Mesothelial cell of epicardium (in vitro differentiated cells): ENCODE results near the gene ADGRF5. TPM values are rescaled to one million over a fixed set of nuclear protein-coding genes. Genes with fewer than 3 reads are reported as not detected.

Source experiments
- DNase-seq, 2 experiments: peaks; one replicate each; pipeline ENCODE4 v3.0.0; 2021; ENCODE audit warnings: low spot score in 2 of 2; ENCODE audit not compliant: unreplicated experiment in 2 of 2
- H3K27ac Mint-ChIP-seq: 2 replicates; pipeline ENCODE4 v1.8.0; 2021; ENCODE audit warnings: mixed read lengths
- H3K27me3 Mint-ChIP-seq: 2 replicates; pipeline ENCODE4 v1.8.0; 2021; ENCODE audit warnings: low read depth, mixed read lengths
- H3K36me3 Mint-ChIP-seq: 2 replicates; pipeline ENCODE4 v1.8.0; 2021; ENCODE audit warnings: mixed read lengths
- H3K4me1 Mint-ChIP-seq: 2 replicates; pipeline ENCODE4 v1.8.0; 2021; ENCODE audit warnings: mixed read lengths
- H3K4me3 Mint-ChIP-seq: 2 replicates; pipeline ENCODE4 v1.8.0; 2021; ENCODE audit warnings: mild to moderate bottlenecking, moderate library complexity, mixed read lengths
- H3K9me3 Mint-ChIP-seq: 2 replicates; pipeline ENCODE4 v1.8.0; 2021; ENCODE audit warnings: mixed read lengths
- total RNA-seq: library from RNA; stranded (reverse); gene quantifications from 3 replicates; pipeline ENCODE4 v1.2.1, GENCODE V29; 2021
- TF ChIP-seq, protein P1 (sequence below): fragments of 200-600 bp; sonication (generic); IDR thresholded peaks from one replicate; pipeline ENCODE4 v1.5.0; 2021; ENCODE audit warnings: antibody characterized with exemption; ENCODE audit not compliant: unreplicated experiment

ADGRF5 gene
- total RNA-seq, 1 donor from 2014 or later = 0.16 TPM

GRCh38 chr6:46937642-46938041, 15.9 kb upstream of the ADGRF5 start:
- Mint-ChIP-seq H3K27ac (no peak overlapping the region), H3K4me3 (no peak overlapping the region), H3K36me3 (no peaks in the 10 kb centered on the region), H3K4me1 (peaks cover 8% of the 10 kb centered on the region), H3K9me3 (no peaks in the 10 kb centered on the region), H3K27me3 (no peaks in the 10 kb centered on the region)
- TF ChIP-seq, protein P1, sequence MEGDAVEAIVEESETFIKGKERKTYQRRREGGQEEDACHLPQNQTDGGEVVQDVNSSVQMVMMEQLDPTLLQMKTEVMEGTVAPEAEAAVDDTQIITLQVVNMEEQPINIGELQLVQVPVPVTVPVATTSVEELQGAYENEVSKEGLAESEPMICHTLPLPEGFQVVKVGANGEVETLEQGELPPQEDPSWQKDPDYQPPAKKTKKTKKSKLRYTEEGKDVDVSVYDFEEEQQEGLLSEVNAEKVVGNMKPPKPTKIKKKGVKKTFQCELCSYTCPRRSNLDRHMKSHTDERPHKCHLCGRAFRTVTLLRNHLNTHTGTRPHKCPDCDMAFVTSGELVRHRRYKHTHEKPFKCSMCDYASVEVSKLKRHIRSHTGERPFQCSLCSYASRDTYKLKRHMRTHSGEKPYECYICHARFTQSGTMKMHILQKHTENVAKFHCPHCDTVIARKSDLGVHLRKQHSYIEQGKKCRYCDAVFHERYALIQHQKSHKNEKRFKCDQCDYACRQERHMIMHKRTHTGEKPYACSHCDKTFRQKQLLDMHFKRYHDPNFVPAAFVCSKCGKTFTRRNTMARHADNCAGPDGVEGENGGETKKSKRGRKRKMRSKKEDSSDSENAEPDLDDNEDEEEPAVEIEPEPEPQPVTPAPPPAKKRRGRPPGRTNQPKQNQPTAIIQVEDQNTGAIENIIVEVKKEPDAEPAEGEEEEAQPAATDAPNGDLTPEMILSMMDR = no peak
- no peak for DNase-seq

GRCh38 chr6:46935687-46936086, 13.9 kb upstream of the ADGRF5 start:
- no peaks in the 10 kb centered on the region for H3K27me3 Mint-ChIP-seq
- no peak overlapping the region for H3K4me3 Mint-ChIP-seq
- no peaks in the 10 kb centered on the region for H3K36me3 Mint-ChIP-seq
- H3K9me3 Mint-ChIP-seq = no peaks in the 10 kb centered on the region
- no peak overlapping the region for H3K27ac Mint-ChIP-seq
- no peak for DNase-seq
- TF ChIP-seq, protein P1 = no peak
- peaks cover 7% of the 10 kb centered on the region for H3K4me1 Mint-ChIP-seq

GRCh38 chr6:46933751-46934150, 12.0 kb upstream of the ADGRF5 start:
- no peak overlapping the region for H3K27ac Mint-ChIP-seq

DNA sequence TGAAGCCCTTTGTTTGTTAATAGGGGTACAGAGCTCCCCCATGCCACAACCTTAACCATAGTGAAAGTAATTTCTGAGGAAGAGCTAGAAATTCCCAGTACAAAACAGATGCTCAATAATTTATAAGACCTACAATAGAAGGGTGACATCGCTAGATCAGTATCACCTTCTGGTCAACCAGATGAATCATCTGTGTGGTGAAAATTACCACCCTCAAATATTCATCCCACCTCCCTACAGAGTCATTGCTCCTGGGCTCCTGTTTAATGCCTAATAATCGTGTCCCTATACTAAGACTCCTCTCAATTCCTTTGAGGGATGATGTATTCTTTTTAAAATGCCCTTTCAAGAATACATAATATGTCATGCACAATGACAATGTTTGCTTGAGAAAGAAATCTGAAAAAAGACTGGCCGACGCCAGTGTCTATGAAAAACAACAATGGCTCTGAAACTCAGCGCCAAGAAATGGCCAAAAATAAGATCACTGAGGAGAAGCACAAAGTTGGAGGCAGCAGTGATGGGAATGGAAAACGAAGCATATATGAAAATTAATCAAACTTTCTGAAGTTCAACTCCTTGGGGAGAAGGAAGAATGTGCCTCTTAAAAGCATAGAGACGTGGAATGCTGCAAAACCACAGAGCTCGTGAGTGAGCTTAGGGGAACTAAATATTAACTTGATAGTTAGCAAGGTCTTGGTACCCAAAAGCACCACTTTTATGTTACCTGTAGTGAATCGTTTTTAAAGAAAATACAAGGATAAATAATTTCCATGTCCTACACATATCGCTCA, 11.0 kb upstream of the ADGRF5 start:
- Mint-ChIP-seq H3K9me3 (no peaks in the 10 kb centered on the region), H3K4me1 (peaks cover 4% of the 10 kb centered on the region), H3K27ac (peak overlapping the region; percentile 11), H3K27me3 (no peaks in the 10 kb centered on the region), H3K4me3 (no peak overlapping the region), H3K36me3 (no peaks in the 10 kb centered on the region)
- no peak for DNase-seq
- TF ChIP-seq, protein P1 = no peak

More at GRCh38 chr6:46933751-46934150, 12.0 kb upstream of the ADGRF5 start:
- Mint-ChIP-seq H3K4me3 (no peak overlapping the region), H3K27me3 (no peaks in the 10 kb centered on the region), H3K9me3 (no peaks in the 10 kb centered on the region), H3K36me3 (no peaks in the 10 kb centered on the region), H3K4me1 (peaks cover 4% of the 10 kb centered on the region)
- DNase-seq = no peak
- TF ChIP-seq, protein P1 = no peak

DNA sequence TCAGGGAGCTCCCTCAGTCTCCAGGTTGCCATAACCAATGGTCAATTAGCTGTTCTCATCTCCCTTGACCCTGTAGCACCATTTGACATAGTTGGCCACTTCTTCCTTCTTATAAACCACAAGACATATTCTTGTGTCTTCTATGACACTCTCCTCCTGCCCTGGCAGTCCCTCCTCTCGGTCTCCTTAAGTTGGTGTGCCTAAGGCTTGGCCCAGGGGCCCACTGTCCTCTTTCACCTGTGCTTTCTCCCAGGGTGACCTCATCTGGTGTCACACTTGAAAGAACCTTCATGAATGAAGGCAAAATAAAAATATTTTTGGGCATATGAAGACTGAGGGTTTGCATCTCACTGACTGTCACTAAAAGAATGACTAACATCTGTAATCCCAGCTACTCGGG, 9.7 kb upstream of the ADGRF5 start:
- no peak overlapping the region for H3K4me3 Mint-ChIP-seq
- peaks cover 4% of the 10 kb centered on the region for H3K4me1 Mint-ChIP-seq
- DNase-seq = no peak
- H3K27me3 Mint-ChIP-seq = no peaks in the 10 kb centered on the region
- H3K27ac Mint-ChIP-seq = no peak overlapping the region
- TF ChIP-seq, protein P1 = no peak
- H3K36me3 Mint-ChIP-seq = no peaks in the 10 kb centered on the region
- H3K9me3 Mint-ChIP-seq = no peaks in the 10 kb centered on the region

GRCh38 chr6:46930331-46930730, 8.6 kb upstream of the ADGRF5 start:
- Mint-ChIP-seq H3K27ac (no peak overlapping the region), H3K4me3 (no peak overlapping the region), H3K36me3 (no peaks in the 10 kb centered on the region), H3K4me1 (peaks cover 4% of the 10 kb centered on the region), H3K27me3 (no peaks in the 10 kb centered on the region), H3K9me3 (no peaks in the 10 kb centered on the region)
- TF ChIP-seq, protein P1 = no peak
- no peak for DNase-seq
